GM19438 (cell line): ENCODE measurements around the gene CD36.

Experiments used
- ATAC-seq: cut with Tn5 transposase; IDR thresholded peaks from one replicate; pipeline ENCODE4 v1.9.1; 2021; ENCODE audit warnings: low read depth; ENCODE audit not compliant: unreplicated experiment

CD36 gene

DNA sequence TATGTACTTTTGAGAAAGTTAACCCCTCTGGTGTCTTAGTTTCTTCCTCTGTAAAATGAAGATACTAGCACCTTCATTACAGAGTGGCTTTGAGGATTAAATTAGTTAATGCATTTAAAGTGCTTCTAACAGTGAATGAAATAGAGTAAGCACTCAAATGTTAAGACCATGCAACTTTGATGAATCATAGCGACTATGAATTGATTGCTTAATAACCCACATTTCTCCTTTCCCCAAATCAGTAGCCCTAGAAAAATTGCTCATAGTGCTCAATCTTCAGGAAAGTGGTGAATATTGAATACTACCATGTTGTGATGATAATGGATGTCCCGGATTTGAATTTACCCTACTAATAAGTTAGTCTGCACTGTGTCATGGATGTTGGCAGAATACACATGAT lies 48.1 kb downstream of the CD36 start:
- ATAC-seq = no peak

DNA sequence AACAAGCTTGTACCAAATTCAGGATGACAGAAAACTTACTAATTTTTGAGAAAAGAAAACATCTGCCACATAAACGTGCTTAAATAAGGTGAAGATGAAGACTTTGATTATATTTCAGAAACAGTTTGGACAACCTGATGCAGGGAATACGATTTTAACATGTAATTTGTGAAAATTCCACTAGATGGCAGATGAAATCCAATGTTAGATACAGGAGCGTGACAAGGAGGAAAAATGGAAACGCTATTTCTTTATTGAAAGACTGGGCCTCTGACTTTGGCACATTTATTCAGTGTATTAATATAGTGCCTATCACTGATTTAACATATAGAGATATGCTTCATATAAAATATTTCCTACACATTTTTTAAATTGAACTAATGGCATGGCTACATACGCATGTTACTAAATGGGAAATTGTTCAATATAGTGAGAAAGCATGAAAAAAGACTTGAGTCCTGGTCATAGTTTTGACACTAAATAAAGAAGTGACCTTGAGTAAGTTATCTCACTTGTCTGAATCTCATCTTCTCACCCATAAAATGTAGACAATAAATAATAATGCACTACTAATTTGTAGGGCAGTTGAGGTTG lies 60.7 kb downstream of the CD36 start:
- no peak for ATAC-seq

DNA sequence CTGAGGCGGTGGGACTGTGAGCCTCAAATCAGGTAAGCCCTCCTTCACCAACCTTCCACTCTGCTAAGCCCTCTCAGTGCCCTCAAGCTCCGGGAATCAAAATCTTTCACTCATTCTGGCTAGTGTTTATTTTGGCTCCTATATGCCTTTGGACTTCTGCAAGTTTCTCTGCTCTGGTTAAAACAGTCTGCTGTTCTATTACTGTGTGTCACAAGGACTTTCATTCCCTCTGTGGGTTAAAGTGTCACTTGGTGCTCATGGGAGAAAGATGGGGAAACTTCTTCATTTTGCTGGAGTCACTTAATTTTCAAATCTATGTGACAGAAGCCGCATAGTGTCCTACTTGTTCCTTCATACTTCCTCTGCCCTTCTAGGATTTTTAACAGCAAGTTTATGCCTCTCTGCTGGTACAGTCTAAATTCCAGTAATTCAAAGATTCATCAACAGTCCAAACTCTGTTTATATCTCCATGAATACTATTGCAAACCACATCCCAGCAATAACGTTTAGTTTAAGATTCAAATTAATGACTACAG lies 61.3 kb downstream of the CD36 start:
- no peak for ATAC-seq

DNA sequence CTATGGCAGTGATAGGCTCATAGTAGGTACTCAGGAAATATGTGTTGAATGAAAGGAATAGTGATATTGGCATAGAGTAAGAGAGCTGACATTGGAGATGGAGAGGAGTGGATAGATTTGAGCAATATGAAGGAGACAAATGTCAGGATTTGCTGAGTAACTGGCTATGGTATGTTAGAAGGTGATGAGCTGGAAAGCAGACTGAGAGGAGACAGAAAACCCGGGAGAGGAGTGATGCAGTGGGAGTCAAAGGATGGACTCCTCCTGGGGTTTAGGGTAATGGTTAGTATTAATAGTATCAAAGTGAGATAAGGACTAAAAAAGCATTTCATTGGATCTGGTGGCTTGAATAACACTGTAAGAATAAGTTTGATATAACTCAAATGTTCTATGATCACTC lies 64.8 kb downstream of the CD36 start:
- no peak for ATAC-seq

DNA sequence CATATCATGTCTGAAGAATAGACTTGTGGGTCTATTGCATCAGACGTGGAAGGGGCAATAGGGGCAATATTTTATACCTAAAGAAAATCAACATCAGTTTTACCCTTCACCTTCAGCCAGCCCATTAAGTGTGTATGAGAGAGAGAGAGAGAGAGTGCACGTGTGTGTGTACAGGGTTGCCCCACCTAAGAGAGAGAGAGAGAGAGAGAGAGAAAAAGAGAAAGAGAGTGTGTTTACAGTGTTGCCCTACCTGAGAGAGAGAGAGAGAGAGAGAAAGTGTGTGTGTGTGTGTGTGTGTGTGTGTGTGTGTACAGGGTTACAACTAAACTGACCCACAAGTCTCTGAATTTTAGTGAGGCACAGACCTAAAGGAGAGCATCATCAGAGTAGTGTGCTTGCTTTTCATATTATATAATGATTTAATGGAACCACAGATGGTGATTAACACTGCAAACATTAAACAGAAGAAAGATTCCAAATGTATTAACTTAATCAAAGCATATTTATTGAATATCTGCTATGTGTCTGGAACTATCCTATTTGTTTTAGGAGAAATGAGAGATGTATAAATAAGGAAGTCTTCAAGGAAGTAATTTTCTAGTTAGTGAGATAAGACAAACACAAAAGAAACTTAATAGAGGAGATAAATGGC lies 66.8 kb downstream of the CD36 start:
- ATAC-seq = no peak

DNA sequence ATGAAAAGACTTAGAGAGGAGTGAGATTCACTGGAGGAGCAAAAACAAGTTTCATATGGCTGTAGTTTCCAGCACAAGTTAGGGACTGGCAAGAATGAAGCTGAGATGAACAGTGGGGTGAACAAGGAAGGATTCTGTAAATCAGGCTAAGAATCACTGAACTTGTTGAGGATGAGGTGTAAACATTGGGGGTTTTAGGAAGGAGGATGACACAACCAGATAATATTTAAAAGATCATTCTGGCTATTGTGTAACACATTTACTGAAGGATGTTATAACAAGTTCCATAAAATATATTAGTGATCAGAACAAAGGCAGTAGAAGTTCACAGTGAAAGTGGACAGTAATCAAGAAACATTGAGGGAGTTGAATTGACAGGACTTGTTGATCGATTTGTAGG lies 68.9 kb downstream of the CD36 start:
- ATAC-seq = no peak

DNA sequence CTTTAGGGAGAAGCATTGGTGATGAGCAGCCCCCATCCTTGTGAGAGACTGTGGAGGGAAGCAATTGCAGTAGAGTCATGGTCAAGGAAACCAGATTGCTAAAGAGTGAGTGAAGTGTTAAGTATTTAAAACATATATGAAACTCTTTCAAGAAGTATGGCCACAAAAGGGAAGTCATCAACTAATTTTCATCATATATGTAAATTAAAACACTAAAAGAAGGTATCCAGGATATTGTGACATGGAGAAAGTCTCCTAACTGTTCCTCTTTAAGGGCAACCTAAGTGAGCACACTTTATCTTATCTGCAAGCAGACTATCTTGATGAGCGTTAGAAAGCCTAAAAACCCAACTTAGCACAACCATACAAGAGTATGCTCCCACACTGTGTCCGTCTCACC lies 69.7 kb downstream of the CD36 start:
- no peak for ATAC-seq

DNA sequence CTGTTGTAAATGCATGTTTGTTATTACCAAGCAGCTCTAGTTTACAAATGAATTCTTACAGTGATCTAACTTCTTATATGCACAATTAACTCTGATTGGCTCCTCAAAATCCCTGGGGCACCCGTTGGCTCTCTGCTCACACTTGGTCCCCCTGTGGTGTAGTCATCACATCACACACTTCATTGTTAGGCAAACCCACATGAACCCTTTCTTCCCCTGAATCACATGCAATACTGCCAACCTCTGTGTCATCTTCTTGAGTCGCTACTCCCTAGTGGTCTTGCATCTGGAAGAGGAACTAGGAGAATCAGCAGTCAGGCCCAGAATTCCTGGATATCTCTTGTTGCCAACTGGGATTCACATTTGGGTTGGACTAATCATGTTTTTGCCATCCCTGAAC lies 73.1 kb downstream of the CD36 start:
- ATAC-seq = no peak

DNA sequence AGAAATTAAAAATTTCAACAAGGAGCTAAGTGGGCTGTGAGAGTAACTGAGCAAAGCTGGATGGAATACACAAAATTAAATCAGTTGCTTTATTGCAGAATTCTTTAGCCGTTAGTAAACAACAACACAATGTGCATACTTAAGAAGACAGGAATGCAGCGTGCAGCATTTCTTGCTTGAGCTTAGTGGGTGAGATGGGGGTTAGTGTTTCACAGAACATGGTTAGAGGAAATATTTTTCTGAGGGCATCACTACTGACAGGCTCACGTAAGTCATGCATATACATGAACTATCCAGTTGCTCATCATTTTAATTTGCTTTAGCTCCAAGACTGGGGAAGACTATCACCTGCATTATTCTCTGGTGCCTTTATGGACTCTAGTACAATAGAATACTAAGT lies 80.8 kb downstream of the CD36 start:
- ATAC-seq = no peak

DNA sequence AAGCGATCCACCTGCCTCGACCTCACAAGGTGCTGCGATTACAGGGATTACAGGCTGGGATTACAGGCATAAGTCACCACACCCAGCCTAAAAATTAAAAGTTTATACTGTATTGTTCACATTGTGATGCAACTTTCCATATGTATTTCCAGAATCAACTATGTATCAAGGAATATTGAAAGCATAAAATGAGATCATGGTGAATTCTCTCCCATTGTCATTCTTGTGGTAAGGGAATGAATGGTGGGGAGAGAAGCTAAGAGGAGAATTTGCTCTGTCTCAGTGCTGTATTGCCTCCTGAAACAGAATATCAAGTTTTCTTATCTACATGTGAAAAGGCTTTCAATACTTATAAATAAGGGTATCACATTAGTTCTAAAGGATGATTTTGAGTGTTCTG lies 81.7 kb downstream of the CD36 start:
- ATAC-seq = no peak

DNA sequence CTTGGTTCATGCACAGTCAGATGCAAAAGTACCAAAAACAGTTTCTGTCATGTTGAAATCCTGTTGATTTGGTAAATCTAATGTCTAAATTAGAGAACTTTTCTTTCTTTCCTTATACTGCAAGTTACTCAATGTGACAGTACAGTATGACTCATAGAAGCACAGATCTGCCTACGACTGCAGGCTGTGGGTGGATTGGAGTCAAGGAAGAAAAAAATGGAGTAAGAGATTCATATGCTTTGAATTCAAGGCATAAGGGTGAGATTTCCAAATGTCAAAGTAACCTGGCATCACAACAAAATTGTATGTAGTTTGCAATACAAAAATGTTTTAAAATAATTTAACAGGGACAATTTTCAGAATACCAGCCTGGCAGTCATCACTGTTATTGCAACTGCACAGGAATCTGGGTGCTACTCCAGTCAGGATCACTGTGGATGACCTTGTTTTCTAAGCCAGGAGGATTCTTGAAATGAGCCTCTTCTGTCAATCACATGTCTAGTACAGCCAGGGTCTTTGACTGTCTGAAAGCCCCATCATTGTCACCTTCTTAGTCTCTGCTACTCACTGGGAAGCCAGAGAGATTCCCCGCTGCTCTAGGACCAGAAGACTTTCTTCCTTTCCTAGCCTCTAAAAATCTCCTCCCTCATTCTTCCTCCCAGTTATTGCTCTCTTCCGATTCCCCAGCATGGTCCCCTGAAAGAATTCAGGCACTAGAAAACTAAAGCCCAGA lies 83.6 kb downstream of the CD36 start:
- ATAC-seq = no peak

DNA sequence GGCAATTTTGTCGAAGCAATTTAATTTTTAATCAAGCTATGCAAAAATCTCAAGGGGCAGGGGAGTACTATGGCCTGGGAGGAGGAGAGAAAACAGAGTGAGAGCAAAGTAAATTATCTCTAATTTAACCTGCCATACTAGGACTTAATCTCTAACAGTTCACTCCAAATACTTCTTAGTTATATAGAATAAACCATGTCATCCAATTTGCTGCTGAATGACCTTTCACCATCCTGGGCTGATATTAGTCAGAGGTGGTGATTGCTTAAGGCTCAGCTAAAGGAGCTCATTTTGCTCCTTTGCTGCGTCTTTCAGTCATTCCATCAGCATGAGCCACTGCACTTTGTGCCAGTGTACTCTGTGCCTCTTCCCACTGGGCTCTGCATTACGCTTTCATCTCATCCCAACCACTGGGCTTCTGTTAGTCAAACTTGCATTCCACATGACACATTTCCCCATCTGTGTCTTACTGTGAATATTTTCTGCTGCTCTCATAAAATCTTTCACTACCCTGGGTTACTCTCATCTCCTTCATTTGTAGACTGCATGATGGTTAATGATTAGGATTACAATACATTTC lies 84.3 kb downstream of the CD36 start:
- ATAC-seq = no peak

DNA sequence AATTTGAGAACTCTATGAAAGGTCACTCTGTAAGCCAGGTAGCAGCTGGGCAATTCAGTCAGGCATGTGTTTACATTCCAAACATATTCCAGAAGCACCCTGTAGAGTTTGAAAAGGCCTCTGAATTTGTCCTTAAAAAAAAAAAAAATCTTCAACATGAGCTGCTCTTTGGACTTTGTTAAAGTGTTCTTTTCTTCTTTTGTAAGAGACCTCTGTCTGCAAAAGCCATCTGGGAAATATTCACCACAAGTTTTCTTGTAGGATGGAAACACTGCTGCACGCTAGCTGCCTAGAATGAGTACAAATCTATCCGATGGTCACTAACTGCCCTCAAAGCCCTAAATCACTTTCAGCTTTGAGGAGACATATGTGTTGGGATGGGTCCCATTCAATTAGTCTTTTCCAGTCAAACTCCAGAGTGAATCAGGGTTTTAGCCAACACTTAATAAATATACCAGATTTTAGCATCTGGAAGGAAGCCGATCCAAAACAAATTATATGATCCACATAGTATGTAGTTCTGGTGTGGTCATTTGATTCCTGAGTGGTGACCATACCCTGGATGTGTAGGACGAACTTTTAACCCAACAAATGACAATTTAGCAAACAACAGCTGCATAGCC lies 85.9 kb downstream of the CD36 start:
- no peak for ATAC-seq

DNA sequence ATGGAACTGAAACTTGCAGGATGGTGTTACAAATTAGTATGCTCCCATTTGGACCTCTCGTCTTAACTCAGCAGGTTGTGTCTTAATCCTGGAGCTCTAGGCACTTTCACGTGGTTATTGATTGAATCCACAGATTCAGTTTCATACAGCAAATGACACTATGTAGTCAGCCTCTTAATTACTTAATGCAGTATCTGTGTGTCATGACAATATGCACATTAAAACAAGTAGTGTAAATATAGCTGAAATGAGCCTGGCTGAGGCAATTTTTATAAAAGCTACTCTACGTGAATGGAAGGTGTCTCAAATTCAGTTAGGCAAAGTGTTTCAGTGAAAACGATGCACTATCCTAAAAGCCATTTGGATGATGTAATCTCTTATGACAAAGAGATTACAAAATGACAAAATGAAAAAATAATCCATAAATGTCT lies 86.8 kb downstream of the CD36 start:
- ATAC-seq = no peak
